Measurements from ENCODE around the gene COL6A2.

COL6A2 gene

GRCh38 chr21:46117586-46118315 lies 19.8 kb downstream of the COL6A2 start:
- WGBS: 93% methylated on average over 27 of the region's 29 CpGs

GRCh38 chr21:46118316-46119143 lies 20.6 kb downstream of the COL6A2 start:
- Histone ChIP-seq H3K79me1 (replicated peaks; ENCODE audit: low read length, poor library complexity, severe bottlenecking) (peaks cover 59% of the 10 kb centered on the region), H3K27ac (ENCODE audit: low read length, poor library complexity, severe bottlenecking) (no peak overlapping the region), H2BK5ac (ENCODE audit: low read depth, low read length, poor library complexity, severe bottlenecking) (no peak overlapping the region), H3K27me3 (ENCODE audit: control insufficient read depth in 1 of 2, insufficient read depth in 1 of 2, low read length in 2 of 2) (no peaks in the 10 kb centered on the region), H4K8ac (ENCODE audit: low read length) (no peak overlapping the region), H2BK15ac (ENCODE audit: low read depth, poor library complexity, severe bottlenecking) (no peak overlapping the region), H3K4me1 (ENCODE audit: control insufficient read depth, insufficient read depth, low read depth, low read length) (peaks cover 23% of the 10 kb centered on the region), H3K23ac (ENCODE audit: low read length in 2 of 2) (no peak overlapping the region), H3K4ac (ENCODE audit: low read depth in 1 of 2, low read length in 2 of 2) (no peak overlapping the region), H2BK12ac (ENCODE audit: low read length in 2 of 2) (no peak overlapping the region), H3K9ac (ENCODE audit: low read length) (peak overlapping the region; percentile 41), H2AK5ac (ENCODE audit: low read length, severe bottlenecking) (no peak overlapping the region), H2BK120ac (ENCODE audit: low read depth, low read length) (no peak overlapping the region), H3K4me3 (ENCODE audit: insufficient read depth in 1 of 2, low read depth in 1 of 2, low read length in 2 of 2) (no peak overlapping the region), H3K14ac (ENCODE audit: low read length in 2 of 2) (no peak overlapping the region), H3K4me2 (ENCODE audit: low read length, poor library complexity, severe bottlenecking) (no peak overlapping the region), H3K9me3 (ENCODE audit: control insufficient read depth, low read length) (peaks cover 8% of the 10 kb centered on the region), H3K18ac (ENCODE audit: low read depth in 1 of 2, low read length in 2 of 2) (peak overlapping the region in 1 of 2 experiments; percentile 42), H3K36me3 (ENCODE audit: control insufficient read depth in 1 of 2, insufficient read depth in 2 of 2, low read depth in 1 of 2, low read length in 2 of 2) (peaks cover 94 to 97% of the 10 kb centered on the region in 2 experiments), H4K91ac (ENCODE audit: low read length) (peak overlapping the region; percentile 11), H2AFZ (ENCODE audit: low read depth, low read length) (no peak overlapping the region)
- whole genome bisulfite sequencing: 95% methylated on average over 27 of the region's 27 CpGs
- DNase-seq: no peak

More at GRCh38 chr21:46117586-46118315, 19.8 kb downstream of the COL6A2 start:
- Histone ChIP-seq H3K4ac (ENCODE audit: low read depth in 1 of 2, low read length in 2 of 2) (no peak overlapping the region), H2BK5ac (ENCODE audit: low read depth, low read length, poor library complexity, severe bottlenecking) (no peak overlapping the region), H3K4me1 (ENCODE audit: control insufficient read depth, insufficient read depth, low read depth, low read length) (peaks cover 22% of the 10 kb centered on the region), H3K23ac (ENCODE audit: low read length in 2 of 2) (no peak overlapping the region), H3K14ac (ENCODE audit: low read length in 2 of 2) (no peak overlapping the region), H4K91ac (ENCODE audit: low read length) (no peak overlapping the region), H3K79me1 (replicated peaks; ENCODE audit: low read length, poor library complexity, severe bottlenecking) (peaks cover 57% of the 10 kb centered on the region), H2AK5ac (ENCODE audit: low read length, severe bottlenecking) (no peak overlapping the region), H2BK120ac (ENCODE audit: low read depth, low read length) (no peak overlapping the region), H3K9ac (ENCODE audit: low read length) (peak overlapping the region; percentile 54), H2BK12ac (ENCODE audit: low read length in 2 of 2) (no peak overlapping the region), H3K4me3 (ENCODE audit: insufficient read depth in 1 of 2, low read depth in 1 of 2, low read length in 2 of 2) (no peak overlapping the region), H3K18ac (ENCODE audit: low read depth in 1 of 2, low read length in 2 of 2) (no peak overlapping the region), H3K36me3 (ENCODE audit: control insufficient read depth in 1 of 2, insufficient read depth in 2 of 2, low read depth in 1 of 2, low read length in 2 of 2) (peaks cover 94 to 98% of the 10 kb centered on the region in 2 experiments), H3K27me3 (ENCODE audit: control insufficient read depth in 1 of 2, insufficient read depth in 1 of 2, low read length in 2 of 2) (no peaks in the 10 kb centered on the region), H2BK15ac (ENCODE audit: low read depth, poor library complexity, severe bottlenecking) (no peak overlapping the region), H3K4me2 (ENCODE audit: low read length, poor library complexity, severe bottlenecking) (no peak overlapping the region), H4K8ac (ENCODE audit: low read length) (peak overlapping the region; percentile 31), H2AFZ (ENCODE audit: low read depth, low read length) (no peak overlapping the region), H3K9me3 (ENCODE audit: control insufficient read depth, low read length) (peaks cover 8% of the 10 kb centered on the region), H3K27ac (ENCODE audit: low read length, poor library complexity, severe bottlenecking) (no peak overlapping the region)
- no peak for DNase-seq

- Histone ChIP-seq H3K79me1 (replicated peaks; ENCODE audit: low read length, poor library complexity, severe bottlenecking) (peaks cover 61% of the 10 kb centered on the region), H3K4me2 (ENCODE audit: low read length, poor library complexity, severe bottlenecking) (no peak overlapping the region), H3K36me3 (ENCODE audit: control insufficient read depth in 1 of 2, insufficient read depth in 2 of 2, low read depth in 1 of 2, low read length in 2 of 2) (peaks cover 94 to 98% of the 10 kb centered on the region in 2 experiments), H2BK12ac (ENCODE audit: low read length in 2 of 2) (no peak overlapping the region), H3K14ac (ENCODE audit: low read length in 2 of 2) (no peak overlapping the region), H3K9me3 (ENCODE audit: control insufficient read depth, low read length) (peaks cover 8% of the 10 kb centered on the region), H3K4ac (ENCODE audit: low read depth in 1 of 2, low read length in 2 of 2) (no peak overlapping the region), H4K8ac (ENCODE audit: low read length) (no peak overlapping the region), H2BK5ac (ENCODE audit: low read depth, low read length, poor library complexity, severe bottlenecking) (no peak overlapping the region), H3K23ac (ENCODE audit: low read length in 2 of 2) (no peak overlapping the region), H3K18ac (ENCODE audit: low read depth in 1 of 2, low read length in 2 of 2) (no peak overlapping the region), H4K91ac (ENCODE audit: low read length) (no peak overlapping the region), H3K9ac (ENCODE audit: low read length) (peak overlapping the region; percentile 41), H2AK5ac (ENCODE audit: low read length, severe bottlenecking) (no peak overlapping the region), H3K4me1 (ENCODE audit: control insufficient read depth, insufficient read depth, low read depth, low read length) (peaks cover 23% of the 10 kb centered on the region), H2BK120ac (ENCODE audit: low read depth, low read length) (no peak overlapping the region), H3K27me3 (ENCODE audit: control insufficient read depth in 1 of 2, insufficient read depth in 1 of 2, low read length in 2 of 2) (no peaks in the 10 kb centered on the region), H3K27ac (ENCODE audit: low read length, poor library complexity, severe bottlenecking) (no peak overlapping the region), H2BK15ac (ENCODE audit: low read depth, poor library complexity, severe bottlenecking) (no peak overlapping the region), H3K4me3 (ENCODE audit: insufficient read depth in 1 of 2, low read depth in 1 of 2, low read length in 2 of 2) (no peak overlapping the region), H2AFZ (ENCODE audit: low read depth, low read length) (no peak overlapping the region)
- DNase-seq: no peak
- 96% methylated on average over 12 of the region's 12 CpGs for WGBS
Observed at GRCh38 chr21:46119144-46119636, 21.3 kb downstream of the COL6A2 start.

All from mesenchymal stem cell (in vitro differentiated cells and primary cell).